GM10266 (cell line): ENCODE results near the gene ABCC5.

ENCODE experiments used
- DNase-seq: peaks from one replicate; pipeline ENCODE4 v3.0.0; 2012; ENCODE audit errors: extremely low spot score
- CTCF ChIP-seq: IDR thresholded peaks from 2 replicates; pipeline ENCODE4 v1.5.1; 2012; ENCODE audit warnings: mild to moderate bottlenecking, low read depth; ENCODE audit not compliant: control insufficient read depth, insufficient read depth; ENCODE audit errors: missing control alignments

Gene ABCC5

GRCh38 chr3:183904833-183905780, 112.6 kb downstream of the ABCC5 start:
- DNase-seq: no peak
- TF ChIP-seq CTCF: no peak

GRCh38 chr3:183898028-183898431, 119.7 kb downstream of the ABCC5 start:
- DNase-seq: no peak
- TF ChIP-seq CTCF: no peak

- TF ChIP-seq CTCF: no peak
- DNase-seq: no peak
These were observed 120.1 kb downstream of the ABCC5 start for GRCh38 chr3:183897606-183898005.

- no peak for TF ChIP-seq CTCF
- DNase-seq: no peak
These were observed 121.1 kb downstream of the ABCC5 start for GRCh38 chr3:183896610-183897009.

- TF ChIP-seq CTCF: no peak
- no peak for DNase-seq
These were observed 121.5 kb downstream of the ABCC5 start for GRCh38 chr3:183896184-183896583.

- no peak for TF ChIP-seq CTCF
These were observed 121.9 kb downstream of the ABCC5 start for GRCh38 chr3:183895774-183896173.

GRCh38 chr3:183895296-183895695, 122.4 kb downstream of the ABCC5 start:
- DNase-seq: peak; percentile 89
- peak; percentile 96 for TF ChIP-seq CTCF

More at GRCh38 chr3:183895774-183896173, 121.9 kb downstream of the ABCC5 start:
- no peak for DNase-seq
